DND-41 (cell line): ENCODE data around the gene ST6GALNAC3.

Source experiments
- ATAC-seq: fragments of 200-7000 bp; cut with Tn5 transposase; 3 replicates; pipeline ENCODE4 v1.9.1; 2021; ENCODE audit warnings: low read depth; ENCODE audit not compliant: insufficient read depth
- DNase-seq: peaks from one replicate; pipeline ENCODE4 v3.0.0-alpha.2; 2020
- H2AFZ ChIP-seq: 2 replicates; pipeline ENCODE4 v1.6.0; 2012; ENCODE audit warnings: low read depth, low read length
- H3K27ac ChIP-seq: 2 replicates; pipeline ENCODE4 v1.5.1; 2012; ENCODE audit warnings: low read length, inconsistent platforms
- H3K27me3 ChIP-seq: fragments of 200-600 bp; sonication (generic); 2 replicates; pipeline ENCODE4 v1.6.0; 2012; ENCODE audit warnings: low read length, mild to moderate bottlenecking, inconsistent platforms; ENCODE audit not compliant: insufficient read depth, poor library complexity
- H3K36me3 ChIP-seq: 2 replicates; pipeline ENCODE4 v1.5.1; 2012; ENCODE audit warnings: low read length, inconsistent platforms; ENCODE audit not compliant: insufficient read depth
- H3K4me1 ChIP-seq: 2 replicates; pipeline ENCODE4 v1.5.1; 2012; ENCODE audit warnings: mild to moderate bottlenecking, low read length; ENCODE audit not compliant: insufficient read depth
- H3K4me2 ChIP-seq: 2 replicates; pipeline ENCODE4 v1.6.0; 2012; ENCODE audit warnings: mild to moderate bottlenecking, moderate library complexity, low read length, inconsistent platforms; ENCODE audit not compliant: insufficient read depth
- H3K4me3 ChIP-seq, 2 experiments: fragments of 200-600 bp in 1 of 2; shearing (Covaris generic) in 1 of 2; 2 replicates each; pipeline ENCODE4 v1.5.1; 2012 to 2016; ENCODE audit warnings: inconsistent platforms in 2 of 2, low read length in 2 of 2, mild to moderate bottlenecking in 2 of 2, low read depth in 1 of 2, moderate library complexity in 1 of 2
- H3K79me2 ChIP-seq: 2 replicates; pipeline ENCODE4 v1.6.0; 2012; ENCODE audit warnings: low read length, inconsistent platforms; ENCODE audit not compliant: insufficient read depth
- H3K9ac ChIP-seq: 2 replicates; pipeline ENCODE4 v1.6.0; 2012; ENCODE audit warnings: low read depth, mild to moderate bottlenecking, inconsistent platforms, low read length, moderate library complexity
- H3K9me3 ChIP-seq: 2 replicates; pipeline ENCODE4 v1.5.1; 2012; ENCODE audit warnings: low read length, moderate library complexity, mild to moderate bottlenecking, inconsistent platforms; ENCODE audit not compliant: insufficient read depth, severe bottlenecking
- H4K20me1 ChIP-seq: 2 replicates; pipeline ENCODE4 v1.6.0; 2012; ENCODE audit warnings: low read length; ENCODE audit not compliant: insufficient read depth
- EZH2 ChIP-seq: IDR thresholded peaks from 3 replicates; pipeline ENCODE4 v1.6.1; 2012; ENCODE audit warnings: borderline replicate concordance, low read depth, mild to moderate bottlenecking, moderate library complexity, low read length, inconsistent platforms; ENCODE audit not compliant: severe bottlenecking
- TF ChIP-seq, protein P1 (sequence below): IDR thresholded peaks from 2 replicates; pipeline ENCODE4 v1.5.1; 2012; ENCODE audit warnings: borderline replicate concordance, low read length, moderate library complexity, mild to moderate bottlenecking; ENCODE audit not compliant: poor library complexity, severe bottlenecking; ENCODE audit errors: extremely low read depth

Gene ST6GALNAC3

GRCh38 chr1:76185207-76185606, 110.7 kb downstream of the ST6GALNAC3 start:
- no peaks in the 10 kb centered on the region for H3K36me3 ChIP-seq
- H4K20me1 ChIP-seq = no peaks in the 10 kb centered on the region
- H3K4me1 ChIP-seq = no peaks in the 10 kb centered on the region
- no peak for ATAC-seq
- no peak overlapping the region for H3K4me2 ChIP-seq
- no peaks in the 10 kb centered on the region for H3K27me3 ChIP-seq
- no peak overlapping the region for H3K9ac ChIP-seq
- TF ChIP-seq, protein P1, sequence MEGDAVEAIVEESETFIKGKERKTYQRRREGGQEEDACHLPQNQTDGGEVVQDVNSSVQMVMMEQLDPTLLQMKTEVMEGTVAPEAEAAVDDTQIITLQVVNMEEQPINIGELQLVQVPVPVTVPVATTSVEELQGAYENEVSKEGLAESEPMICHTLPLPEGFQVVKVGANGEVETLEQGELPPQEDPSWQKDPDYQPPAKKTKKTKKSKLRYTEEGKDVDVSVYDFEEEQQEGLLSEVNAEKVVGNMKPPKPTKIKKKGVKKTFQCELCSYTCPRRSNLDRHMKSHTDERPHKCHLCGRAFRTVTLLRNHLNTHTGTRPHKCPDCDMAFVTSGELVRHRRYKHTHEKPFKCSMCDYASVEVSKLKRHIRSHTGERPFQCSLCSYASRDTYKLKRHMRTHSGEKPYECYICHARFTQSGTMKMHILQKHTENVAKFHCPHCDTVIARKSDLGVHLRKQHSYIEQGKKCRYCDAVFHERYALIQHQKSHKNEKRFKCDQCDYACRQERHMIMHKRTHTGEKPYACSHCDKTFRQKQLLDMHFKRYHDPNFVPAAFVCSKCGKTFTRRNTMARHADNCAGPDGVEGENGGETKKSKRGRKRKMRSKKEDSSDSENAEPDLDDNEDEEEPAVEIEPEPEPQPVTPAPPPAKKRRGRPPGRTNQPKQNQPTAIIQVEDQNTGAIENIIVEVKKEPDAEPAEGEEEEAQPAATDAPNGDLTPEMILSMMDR = no peak
- TF ChIP-seq EZH2 = no peak
- H3K27ac ChIP-seq = no peak overlapping the region
- H3K9me3 ChIP-seq = no peaks in the 10 kb centered on the region
- H3K79me2 ChIP-seq = no peaks in the 10 kb centered on the region
- no peak for DNase-seq
- no peak overlapping the region for H2AFZ ChIP-seq
- no peak overlapping the region for H3K4me3 ChIP-seq

GRCh38 chr1:76186554-76187170, 112.1 kb downstream of the ST6GALNAC3 start:
- Histone ChIP-seq H3K79me2 (no peaks in the 10 kb centered on the region), H3K36me3 (no peaks in the 10 kb centered on the region), H3K9me3 (no peaks in the 10 kb centered on the region), H3K27me3 (no peaks in the 10 kb centered on the region), H3K4me1 (no peaks in the 10 kb centered on the region), H2AFZ (no peak overlapping the region), H3K4me3 (no peak overlapping the region), H3K4me2 (no peak overlapping the region), H3K27ac (no peak overlapping the region), H3K9ac (no peak overlapping the region), H4K20me1 (no peaks in the 10 kb centered on the region)
- no peak for TF ChIP-seq EZH2
- ATAC-seq (no peak), DNase-seq (no peak)

GRCh38 chr1:76187436-76187835, 112.9 kb downstream of the ST6GALNAC3 start:
- no peak overlapping the region for H3K4me2 ChIP-seq
- H3K9me3 ChIP-seq = no peaks in the 10 kb centered on the region
- no peak overlapping the region for H3K27ac ChIP-seq
- H4K20me1 ChIP-seq = no peaks in the 10 kb centered on the region
- no peak overlapping the region for H2AFZ ChIP-seq
- H3K79me2 ChIP-seq = no peaks in the 10 kb centered on the region
- H3K4me1 ChIP-seq = no peaks in the 10 kb centered on the region
- H3K36me3 ChIP-seq = no peaks in the 10 kb centered on the region
- DNase-seq (no peak), ATAC-seq (no peak)
- H3K27me3 ChIP-seq = no peaks in the 10 kb centered on the region
- no peak overlapping the region for H3K9ac ChIP-seq
- no peak for TF ChIP-seq EZH2
- TF ChIP-seq, protein P1 = no peak
- H3K4me3 ChIP-seq = no peak overlapping the region

GRCh38 chr1:76189310-76189709, 114.8 kb downstream of the ST6GALNAC3 start:
- Histone ChIP-seq H3K4me3 (no peak overlapping the region), H4K20me1 (no peaks in the 10 kb centered on the region), H3K27ac (no peak overlapping the region), H3K4me2 (no peak overlapping the region), H3K27me3 (no peaks in the 10 kb centered on the region), H3K9ac (no peak overlapping the region), H3K4me1 (no peaks in the 10 kb centered on the region), H3K36me3 (no peaks in the 10 kb centered on the region), H2AFZ (no peak overlapping the region), H3K79me2 (no peaks in the 10 kb centered on the region), H3K9me3 (no peaks in the 10 kb centered on the region)
- DNase-seq (no peak), ATAC-seq (no peak)
- no peak for TF ChIP-seq EZH2
- TF ChIP-seq, protein P1 = no peak
